Esophagus squamous epithelium (tissue), 4 donors: Measurements from ENCODE around the gene SEMA4C.

Source experiments
- CTCF ChIP-seq, 6 experiments: fragments of 450-650 bp in 4 of 6; fragments of 200-600 bp in 2 of 6; sonication (generic) in 2 of 6; IDR thresholded peaks; one replicate each; pipeline ENCODE4 v1.5.1; 2016 to 2019; ENCODE audit warnings: antibody characterized with exemption in 6 of 6, mild to moderate bottlenecking in 4 of 6, moderate library complexity in 4 of 6
- POLR2A ChIP-seq, 4 donors: fragments of 450-650 bp; IDR thresholded peaks; one replicate each; pipeline ENCODE4 v1.6.1; 2017; ENCODE audit warnings: antibody characterized with exemption in 4 of 4, mild to moderate bottlenecking in 4 of 4, moderate library complexity in 3 of 4

DNA sequence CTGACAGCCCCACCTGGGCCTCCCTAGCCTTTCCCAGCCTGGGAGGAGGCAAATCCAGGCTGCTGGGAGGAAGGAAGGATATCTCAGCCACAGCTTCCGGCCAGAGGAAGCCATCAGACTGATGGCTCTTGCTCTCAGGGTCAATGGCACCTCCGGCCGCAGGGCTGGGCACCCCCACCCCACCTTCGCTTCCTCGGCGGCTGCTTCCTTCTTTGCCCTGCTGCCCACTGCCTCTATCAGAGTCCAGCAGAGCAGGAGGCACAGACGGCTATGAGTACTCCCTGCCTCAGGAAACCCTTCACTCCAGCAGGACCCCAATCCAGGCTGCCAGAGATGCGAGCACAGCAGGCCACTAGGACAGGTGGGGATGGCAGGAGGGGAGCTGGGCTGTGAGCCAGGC is 3.3 kb downstream of the SEMA4C start:
- TF ChIP-seq CTCF (IDR thresholded peaks at IDR 0.05) (no peak), POLR2A (IDR thresholded peaks at IDR 0.05) (no peak)
